Ishikawa (cell line): Measurements from ENCODE around the gene CCDC137.

Experiments
- CEBPB ChIP-seq: IDR thresholded peaks from 2 replicates; pipeline ENCODE4 v1.6.1; 2012
- CREB1 ChIP-seq: IDR thresholded peaks from 2 replicates; pipeline ENCODE4 v1.6.1; 2012; ENCODE audit warnings: low read depth
- EP300 ChIP-seq: IDR thresholded peaks from 2 replicates; pipeline ENCODE4 v1.6.1; 2012; ENCODE audit warnings: borderline replicate concordance
- FOXM1 ChIP-seq: IDR thresholded peaks from 2 replicates; pipeline ENCODE4 v1.6.1; 2012; ENCODE audit warnings: low read depth, borderline replicate concordance
- MAX ChIP-seq: IDR thresholded peaks from 2 replicates; pipeline ENCODE4 v1.6.1; 2012
- USF1 ChIP-seq: IDR thresholded peaks from 2 replicates; pipeline ENCODE4 v1.6.1; 2012
- YY1 ChIP-seq: IDR thresholded peaks from 2 replicates; pipeline ENCODE4 v1.6.1; 2012; ENCODE audit warnings: low read depth
- TF ChIP-seq, protein P1 (sequence below): IDR thresholded peaks from 2 replicates; pipeline ENCODE4 v1.6.1; 2012; ENCODE audit warnings: low read depth, mild to moderate bottlenecking

- TF ChIP-seq FOXM1 (no peak), USF1 (no peak), CREB1 (no peak), EP300 (no peak), YY1 (no peak), MAX (no peak), CEBPB (no peak)
- TF ChIP-seq, protein P1, sequence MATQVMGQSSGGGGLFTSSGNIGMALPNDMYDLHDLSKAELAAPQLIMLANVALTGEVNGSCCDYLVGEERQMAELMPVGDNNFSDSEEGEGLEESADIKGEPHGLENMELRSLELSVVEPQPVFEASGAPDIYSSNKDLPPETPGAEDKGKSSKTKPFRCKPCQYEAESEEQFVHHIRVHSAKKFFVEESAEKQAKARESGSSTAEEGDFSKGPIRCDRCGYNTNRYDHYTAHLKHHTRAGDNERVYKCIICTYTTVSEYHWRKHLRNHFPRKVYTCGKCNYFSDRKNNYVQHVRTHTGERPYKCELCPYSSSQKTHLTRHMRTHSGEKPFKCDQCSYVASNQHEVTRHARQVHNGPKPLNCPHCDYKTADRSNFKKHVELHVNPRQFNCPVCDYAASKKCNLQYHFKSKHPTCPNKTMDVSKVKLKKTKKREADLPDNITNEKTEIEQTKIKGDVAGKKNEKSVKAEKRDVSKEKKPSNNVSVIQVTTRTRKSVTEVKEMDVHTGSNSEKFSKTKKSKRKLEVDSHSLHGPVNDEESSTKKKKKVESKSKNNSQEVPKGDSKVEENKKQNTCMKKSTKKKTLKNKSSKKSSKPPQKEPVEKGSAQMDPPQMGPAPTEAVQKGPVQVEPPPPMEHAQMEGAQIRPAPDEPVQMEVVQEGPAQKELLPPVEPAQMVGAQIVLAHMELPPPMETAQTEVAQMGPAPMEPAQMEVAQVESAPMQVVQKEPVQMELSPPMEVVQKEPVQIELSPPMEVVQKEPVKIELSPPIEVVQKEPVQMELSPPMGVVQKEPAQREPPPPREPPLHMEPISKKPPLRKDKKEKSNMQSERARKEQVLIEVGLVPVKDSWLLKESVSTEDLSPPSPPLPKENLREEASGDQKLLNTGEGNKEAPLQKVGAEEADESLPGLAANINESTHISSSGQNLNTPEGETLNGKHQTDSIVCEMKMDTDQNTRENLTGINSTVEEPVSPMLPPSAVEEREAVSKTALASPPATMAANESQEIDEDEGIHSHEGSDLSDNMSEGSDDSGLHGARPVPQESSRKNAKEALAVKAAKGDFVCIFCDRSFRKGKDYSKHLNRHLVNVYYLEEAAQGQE: no peak
These were observed 24.7 kb downstream of the CCDC137 start for GRCh38 chr17:81691196-81691595.
